Suprapubic skin (tissue), 4 donors: ENCODE results near the gene RPS2. TPM values are rescaled to one million over a fixed set of nuclear protein-coding genes. Genes with fewer than 3 reads are reported as not detected.
"Not testable (repeated sequence)": the region's sequence is repeated elsewhere in the genome, so short reads cannot be mapped to it uniquely, and the experiment has no call there.

ENCODE experiments used
- DNase-seq, 2 donors: peaks; one replicate each; pipeline ENCODE4 v3.0.0-alpha.2; 2019; ENCODE audit warnings: low spot score in 2 of 2
- H3K27ac ChIP-seq: fragments of 200-600 bp; sonication (generic); one replicate; pipeline ENCODE4 v1.5.1; 2019
- H3K27me3 ChIP-seq: fragments of 200-600 bp; sonication (generic); one replicate; pipeline ENCODE4 v1.5.1; 2019
- H3K36me3 ChIP-seq: fragments of 200-600 bp; sonication (generic); one replicate; pipeline ENCODE4 v1.5.1; 2019
- H3K4me1 ChIP-seq: fragments of 200-600 bp; sonication (generic); one replicate; pipeline ENCODE4 v1.5.1; 2019
- H3K4me3 ChIP-seq: fragments of 200-600 bp; sonication (generic); one replicate; pipeline ENCODE4 v1.5.1; 2019; ENCODE audit warnings: mild to moderate bottlenecking
- H3K9me3 ChIP-seq: fragments of 200-600 bp; sonication (generic); one replicate; pipeline ENCODE4 v1.5.1; 2019
- EP300 ChIP-seq: sonication (generic); formaldehyde crosslinking; IDR thresholded peaks from one replicate; pipeline ENCODE4 v1.6.1; 2017; ENCODE audit warnings: antibody characterized with exemption
- POLR2A ChIP-seq, 2 donors: fragments of 450-650 bp; IDR thresholded peaks; one replicate each; pipeline ENCODE4 v1.6.1; 2017; ENCODE audit warnings: antibody characterized with exemption in 2 of 2, mild to moderate bottlenecking in 2 of 2, moderate library complexity in 2 of 2
- POLR2AphosphoS5 ChIP-seq, 3 donors: sonication (generic); formaldehyde crosslinking; IDR thresholded peaks; one replicate each; pipeline ENCODE4 v1.6.1; 2017; ENCODE audit warnings: antibody characterized with exemption in 3 of 3
- WGBS: methylation state at CpG from one replicate; pipeline ENCODE4 v1.1.5; 2018; 5-methylcytosine and 5-hydroxymethylcytosine counted together
- total RNA-seq, 4 donors: library from RNA; depleted of rRNA; stranded (reverse); fragments of >200 nt; gene quantifications; one replicate each; pipeline ENCODE4 v1.1.0, GENCODE V29; 2016
- TF ChIP-seq, protein P1 (sequence below), 2 donors: fragments of 200-600 bp in 1 of 2; fragments of 450-650 bp in 1 of 2; sonication (generic) in 1 of 2; IDR thresholded peaks; one replicate each; pipeline ENCODE4 v1.5.1; 2016 to 2019; ENCODE audit warnings: antibody characterized with exemption in 2 of 2, mild to moderate bottlenecking in 1 of 2, moderate library complexity in 1 of 2

The RPS2 gene
- total RNA-seq, 4 donors from 2014 or later = 3,268 to 4,213 (median 3,625) TPM

DNA sequence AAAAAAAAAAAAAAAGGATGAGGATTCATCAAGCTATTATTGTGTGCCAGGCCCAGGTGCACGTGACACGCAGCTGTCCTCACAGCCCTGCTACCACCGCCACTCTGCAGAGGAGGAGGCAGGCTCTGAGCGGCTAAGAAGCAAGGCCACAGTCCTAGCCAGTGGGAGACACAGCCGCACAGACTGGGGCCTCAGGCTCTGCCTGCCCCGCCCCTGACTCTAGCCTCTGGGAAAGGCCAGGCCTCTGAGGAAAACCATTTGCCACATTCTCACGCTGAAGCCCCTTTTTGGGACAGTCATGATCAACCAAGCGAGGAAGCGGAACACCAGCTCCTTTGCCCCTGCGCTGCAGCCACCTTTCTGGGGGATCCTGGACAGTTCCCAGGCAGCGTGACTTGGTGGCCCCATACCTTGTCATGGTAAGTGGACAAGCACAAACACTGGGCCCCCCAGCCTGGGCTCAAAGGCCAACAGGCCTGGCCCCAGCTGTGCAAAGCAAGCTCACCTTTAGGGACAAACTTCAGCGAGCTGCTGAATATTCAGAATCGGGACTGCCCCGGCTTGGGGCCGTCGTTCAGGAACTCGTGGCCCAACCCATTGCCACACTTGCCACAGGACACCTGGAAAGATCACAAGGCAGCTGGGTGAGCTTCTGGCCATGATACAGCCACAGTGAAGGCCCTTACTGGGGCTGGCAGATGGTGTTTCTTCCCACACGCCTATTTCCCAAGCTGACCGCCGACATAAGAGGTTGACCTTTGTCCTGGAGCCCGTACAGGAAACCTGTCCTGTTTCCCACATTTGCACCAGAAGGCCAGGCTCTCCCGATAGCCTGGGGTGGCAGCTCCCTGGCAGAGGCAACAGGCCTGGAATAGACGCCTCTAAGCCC lies 24.1 kb downstream of the RPS2 start:
- no peak for DNase-seq
- H3K4me1 ChIP-seq = peaks cover 25% of the 10 kb centered on the region
- H3K9me3 ChIP-seq = no peaks in the 10 kb centered on the region
- no peak for TF ChIP-seq POLR2A (IDR thresholded peaks at IDR 0.05)
- TF ChIP-seq POLR2AphosphoS5 (IDR thresholded peaks at IDR 0.05) = no peak
- TF ChIP-seq, protein P1, sequence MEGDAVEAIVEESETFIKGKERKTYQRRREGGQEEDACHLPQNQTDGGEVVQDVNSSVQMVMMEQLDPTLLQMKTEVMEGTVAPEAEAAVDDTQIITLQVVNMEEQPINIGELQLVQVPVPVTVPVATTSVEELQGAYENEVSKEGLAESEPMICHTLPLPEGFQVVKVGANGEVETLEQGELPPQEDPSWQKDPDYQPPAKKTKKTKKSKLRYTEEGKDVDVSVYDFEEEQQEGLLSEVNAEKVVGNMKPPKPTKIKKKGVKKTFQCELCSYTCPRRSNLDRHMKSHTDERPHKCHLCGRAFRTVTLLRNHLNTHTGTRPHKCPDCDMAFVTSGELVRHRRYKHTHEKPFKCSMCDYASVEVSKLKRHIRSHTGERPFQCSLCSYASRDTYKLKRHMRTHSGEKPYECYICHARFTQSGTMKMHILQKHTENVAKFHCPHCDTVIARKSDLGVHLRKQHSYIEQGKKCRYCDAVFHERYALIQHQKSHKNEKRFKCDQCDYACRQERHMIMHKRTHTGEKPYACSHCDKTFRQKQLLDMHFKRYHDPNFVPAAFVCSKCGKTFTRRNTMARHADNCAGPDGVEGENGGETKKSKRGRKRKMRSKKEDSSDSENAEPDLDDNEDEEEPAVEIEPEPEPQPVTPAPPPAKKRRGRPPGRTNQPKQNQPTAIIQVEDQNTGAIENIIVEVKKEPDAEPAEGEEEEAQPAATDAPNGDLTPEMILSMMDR (IDR thresholded peaks at IDR 0.05) = no peak
- TF ChIP-seq EP300 = no peak
- H3K36me3 ChIP-seq = peaks cover 45% of the 10 kb centered on the region
- H3K27me3 ChIP-seq = no peaks in the 10 kb centered on the region
- H3K27ac ChIP-seq = no peak overlapping the region
- no peak overlapping the region for H3K4me3 ChIP-seq
- WGBS = 87% methylated on average over 23 of the region's 23 CpGs

DNA sequence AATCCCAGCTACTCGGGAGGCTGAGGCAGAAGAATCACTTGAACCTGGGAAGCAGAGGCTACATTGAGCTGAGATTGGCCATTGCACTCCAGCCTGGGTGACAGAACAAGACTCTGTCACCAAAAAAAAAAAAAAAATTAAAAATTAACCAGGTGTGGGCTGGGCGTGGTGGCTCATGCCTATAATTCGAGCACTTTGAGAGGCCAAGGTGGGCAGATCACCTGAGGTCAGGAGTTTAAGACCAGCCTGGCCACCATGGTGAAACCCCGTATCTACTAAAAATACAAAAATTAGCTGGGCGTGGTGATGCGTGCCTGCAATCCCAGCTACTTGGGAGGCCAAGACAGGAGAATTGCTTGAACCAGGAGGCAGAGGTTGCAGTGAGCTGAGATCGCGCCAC lies 24.8 kb downstream of the RPS2 start:
- H3K27me3 ChIP-seq, H3K4me3 ChIP-seq, H3K9me3 ChIP-seq, H3K27ac ChIP-seq, DNase-seq: not testable (repeated sequence)
- 94% methylated on average over 8 of the region's 8 CpGs for WGBS
- peaks cover 45% of the 10 kb centered on the region for H3K36me3 ChIP-seq
- peaks cover 25% of the 10 kb centered on the region for H3K4me1 ChIP-seq

DNA sequence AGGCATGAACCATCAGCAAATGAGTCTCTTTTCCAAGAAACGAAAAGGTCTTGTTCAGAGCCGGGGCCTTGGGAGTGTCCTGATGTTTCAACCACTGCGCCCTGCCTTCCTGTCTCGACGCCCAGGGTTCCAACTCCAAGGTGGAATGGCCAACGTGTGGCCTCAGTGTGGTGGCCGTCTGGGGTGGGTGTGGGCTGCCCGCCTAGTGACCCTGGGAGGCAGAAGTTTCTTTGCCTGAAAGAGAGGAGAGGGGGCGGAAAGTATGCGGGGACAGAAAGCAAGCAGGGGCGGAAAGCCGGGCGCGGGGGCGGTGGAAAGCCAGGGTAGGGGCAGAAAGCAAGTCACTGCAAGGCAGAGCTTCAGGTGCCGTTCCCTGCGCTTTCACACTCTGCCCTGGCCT lies 25.7 kb downstream of the RPS2 start:
- H3K4me3 ChIP-seq = no peak overlapping the region
- peak overlapping the region; percentile 6 for H3K27ac ChIP-seq
- WGBS = 90% methylated on average over 17 of the region's 17 CpGs

DNA sequence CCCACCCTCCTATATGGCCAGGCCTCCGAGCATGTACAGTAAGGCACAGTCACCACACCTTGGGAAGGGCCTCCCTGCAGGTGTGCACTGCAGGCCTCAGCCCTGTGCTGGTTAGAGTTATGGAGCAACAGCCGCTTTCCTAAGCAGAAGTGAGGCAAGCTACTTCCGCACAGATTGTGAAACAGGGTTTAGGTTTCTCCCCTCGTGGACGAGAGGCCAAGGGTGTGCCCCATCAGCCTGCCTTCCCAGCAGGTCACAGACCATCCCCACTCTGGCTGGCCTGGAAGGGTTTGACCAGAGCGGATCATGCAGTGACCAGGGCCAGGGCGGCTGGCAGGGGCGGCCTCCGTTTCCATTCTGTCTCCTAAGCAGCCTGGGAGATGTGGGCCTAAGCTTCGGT lies 26.3 kb downstream of the RPS2 start:
- Histone ChIP-seq H3K4me1 (peaks cover 17% of the 10 kb centered on the region), H3K27me3 (no peaks in the 10 kb centered on the region), H3K4me3 (no peak overlapping the region), H3K9me3 (no peaks in the 10 kb centered on the region), H3K27ac (peak overlapping the region; percentile 6), H3K36me3 (peaks cover 45% of the 10 kb centered on the region)
- DNase-seq = no peak
- no peak for TF ChIP-seq EP300
- WGBS = 92% methylated on average over 5 of the region's 10 CpGs

More for the DNA sequence above, 25.7 kb downstream of the RPS2 start:
- TF ChIP-seq POLR2AphosphoS5 (IDR thresholded peaks at IDR 0.05) (no peak), POLR2A (IDR thresholded peaks at IDR 0.05) (no peak), EP300 (no peak)
- TF ChIP-seq, protein P1 (IDR thresholded peaks at IDR 0.05) = no peak
- DNase-seq = no peak
- H3K9me3 ChIP-seq = no peaks in the 10 kb centered on the region
- H3K4me1 ChIP-seq = peaks cover 23% of the 10 kb centered on the region
- H3K27me3 ChIP-seq = no peaks in the 10 kb centered on the region
- H3K36me3 ChIP-seq = peaks cover 45% of the 10 kb centered on the region

DNA sequence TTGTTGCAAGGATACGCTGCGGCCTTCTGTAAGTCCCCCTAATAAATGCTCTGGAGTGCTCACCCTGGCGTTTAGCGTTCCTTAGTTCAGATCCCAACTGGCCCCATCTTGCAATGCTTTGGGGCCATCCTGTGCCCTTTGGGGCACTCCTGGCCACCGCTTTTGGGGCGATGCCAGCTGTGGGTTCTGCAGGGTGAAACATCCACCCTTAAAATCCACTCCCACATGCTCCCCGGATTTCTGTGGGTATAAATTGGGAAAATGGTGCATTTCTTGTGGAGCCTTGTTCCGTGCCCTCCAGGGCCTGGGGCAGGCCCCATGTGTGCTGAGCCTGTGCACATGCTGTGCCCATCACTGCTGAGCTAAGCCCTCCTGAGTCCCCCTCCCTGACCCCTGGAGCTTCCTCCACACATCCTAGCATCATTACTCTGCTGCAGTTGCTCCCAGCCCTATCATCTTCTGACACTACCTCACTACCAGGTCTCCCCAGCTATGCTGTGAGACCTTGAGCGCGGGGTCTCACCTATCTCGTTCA lies 27.6 kb downstream of the RPS2 start:
- no peak for DNase-seq
- H3K36me3 ChIP-seq = peaks cover 45% of the 10 kb centered on the region
- 97% methylated on average over 11 of the region's 11 CpGs for WGBS
- no peaks in the 10 kb centered on the region for H3K27me3 ChIP-seq
- H3K27ac ChIP-seq = no peak overlapping the region
- TF ChIP-seq EP300 (no peak), POLR2AphosphoS5 (IDR thresholded peaks at IDR 0.05) (no peak), POLR2A (IDR thresholded peaks at IDR 0.05) (no peak)
- TF ChIP-seq, protein P1 (IDR thresholded peaks at IDR 0.05) = no peak
- H3K4me3 ChIP-seq = no peak overlapping the region
- H3K4me1 ChIP-seq = peaks cover 8% of the 10 kb centered on the region
- H3K9me3 ChIP-seq = no peaks in the 10 kb centered on the region

DNA sequence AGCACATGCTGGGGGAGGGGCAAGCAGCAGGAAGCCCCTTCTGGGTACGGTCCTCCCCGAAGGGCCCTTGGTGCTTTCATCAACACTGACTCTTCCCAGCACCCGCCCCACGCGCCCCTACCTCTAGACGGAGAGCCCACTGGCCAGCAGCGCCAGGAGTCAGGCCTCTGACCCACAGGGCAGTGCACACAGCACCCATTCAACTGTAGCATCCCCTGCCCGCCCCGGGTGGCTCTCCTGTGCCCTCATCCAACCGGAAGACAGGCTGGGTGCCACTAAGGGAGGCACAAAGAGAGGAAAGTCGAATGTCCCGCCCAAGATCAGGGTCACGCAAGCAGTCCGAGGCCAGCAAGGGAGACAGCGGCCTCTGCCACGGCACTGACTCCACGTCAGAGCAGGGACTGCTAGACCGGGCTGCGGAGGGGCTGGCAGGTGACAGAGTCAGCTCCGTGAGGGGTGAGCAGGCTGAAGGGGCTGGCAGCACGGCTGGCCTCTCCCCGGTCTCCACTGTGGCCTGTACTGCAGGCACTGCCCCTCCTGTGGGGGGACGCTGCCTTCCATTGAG lies 31.4 kb downstream of the RPS2 start:
- Histone ChIP-seq H3K9me3 (no peaks in the 10 kb centered on the region), H3K27me3 (no peaks in the 10 kb centered on the region), H3K27ac (no peak overlapping the region), H3K36me3 (peaks cover 14% of the 10 kb centered on the region), H3K4me1 (peaks cover 18% of the 10 kb centered on the region), H3K4me3 (no peak overlapping the region)
- WGBS = 69% methylated on average over 22 of the region's 23 CpGs
- TF ChIP-seq, protein P1 (IDR thresholded peaks at IDR 0.05) = no peak
- TF ChIP-seq EP300 (no peak), POLR2AphosphoS5 (IDR thresholded peaks at IDR 0.05) (no peak), POLR2A (IDR thresholded peaks at IDR 0.05) (no peak)
- DNase-seq = no peak
